ENCODE results near the gene CST6.

DNA sequence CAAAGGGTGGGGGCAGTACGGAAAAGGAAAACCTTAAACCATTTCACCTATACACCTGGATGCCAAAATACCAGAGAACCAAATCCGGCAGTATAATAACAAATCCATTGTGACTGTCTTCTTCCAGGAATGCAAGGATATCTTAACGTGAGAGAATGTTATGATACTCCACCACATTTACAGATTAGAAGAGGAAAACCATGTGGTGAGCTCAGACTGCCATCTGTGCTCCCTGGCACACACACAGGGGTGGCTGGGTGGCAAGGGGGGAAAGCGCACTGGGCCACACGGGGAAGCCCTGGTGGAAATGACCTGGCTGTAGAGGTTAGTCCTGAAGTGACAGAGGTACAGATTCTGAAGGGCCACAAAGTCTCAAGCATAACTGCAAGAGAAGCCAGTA is 19.8 kb upstream of the CST6 start:
- TF ChIP-seq, protein P1, sequence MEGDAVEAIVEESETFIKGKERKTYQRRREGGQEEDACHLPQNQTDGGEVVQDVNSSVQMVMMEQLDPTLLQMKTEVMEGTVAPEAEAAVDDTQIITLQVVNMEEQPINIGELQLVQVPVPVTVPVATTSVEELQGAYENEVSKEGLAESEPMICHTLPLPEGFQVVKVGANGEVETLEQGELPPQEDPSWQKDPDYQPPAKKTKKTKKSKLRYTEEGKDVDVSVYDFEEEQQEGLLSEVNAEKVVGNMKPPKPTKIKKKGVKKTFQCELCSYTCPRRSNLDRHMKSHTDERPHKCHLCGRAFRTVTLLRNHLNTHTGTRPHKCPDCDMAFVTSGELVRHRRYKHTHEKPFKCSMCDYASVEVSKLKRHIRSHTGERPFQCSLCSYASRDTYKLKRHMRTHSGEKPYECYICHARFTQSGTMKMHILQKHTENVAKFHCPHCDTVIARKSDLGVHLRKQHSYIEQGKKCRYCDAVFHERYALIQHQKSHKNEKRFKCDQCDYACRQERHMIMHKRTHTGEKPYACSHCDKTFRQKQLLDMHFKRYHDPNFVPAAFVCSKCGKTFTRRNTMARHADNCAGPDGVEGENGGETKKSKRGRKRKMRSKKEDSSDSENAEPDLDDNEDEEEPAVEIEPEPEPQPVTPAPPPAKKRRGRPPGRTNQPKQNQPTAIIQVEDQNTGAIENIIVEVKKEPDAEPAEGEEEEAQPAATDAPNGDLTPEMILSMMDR (IDR thresholded peaks at IDR 0.05; ENCODE audit: poor library complexity): no peak
- no peak for TF ChIP-seq EZH2 (IDR thresholded peaks at IDR 0.05; ENCODE audit: borderline replicate concordance)
- no peak for TF ChIP-seq EZH2phosphoT487 (IDR thresholded peaks at IDR 0.05; ENCODE audit: low read depth, severe bottlenecking, unreplicated experiment)
